DMS 273 (cell line): ENCODE results near the gene WDR82.

Source experiments
- DNase-seq: peaks from one replicate; lab custom pipeline; 2025; ENCODE audit not compliant: unreplicated experiment; lab: John Stamatoyannopoulos, UW

Gene WDR82

DNA sequence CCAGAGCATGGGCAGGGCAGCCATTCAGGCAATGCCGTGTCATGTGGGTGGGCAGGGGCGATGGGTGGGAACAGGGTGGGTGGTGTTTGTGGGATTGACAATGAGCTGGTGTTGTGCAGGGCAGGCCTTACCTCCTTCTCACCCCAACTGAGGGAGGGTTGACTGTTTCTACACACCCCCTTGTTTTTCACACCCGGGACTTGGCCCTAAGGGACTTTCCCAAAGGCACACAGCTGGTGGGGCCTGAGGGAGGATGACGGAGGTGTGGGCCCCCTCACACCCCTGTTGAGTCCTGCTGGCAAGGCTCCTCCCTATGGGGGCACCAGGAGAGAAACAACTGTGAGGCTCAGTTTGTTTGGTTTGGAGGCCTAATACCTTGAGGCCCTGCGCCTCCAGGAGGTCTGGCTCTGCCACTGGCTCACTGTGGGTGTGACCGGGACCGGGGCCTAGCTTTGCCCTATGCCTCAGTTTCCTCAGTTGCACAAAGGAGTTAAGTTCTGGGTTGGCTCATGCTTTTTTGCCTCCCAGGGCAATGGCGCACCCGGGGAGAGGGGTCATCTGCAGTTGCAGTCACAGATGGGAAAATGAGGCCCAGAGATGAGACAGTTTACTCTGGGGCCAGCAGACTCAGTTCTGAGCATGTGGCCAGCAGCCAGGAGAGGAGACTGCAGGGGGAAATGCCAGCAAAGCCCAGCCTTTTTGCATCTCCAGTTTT lies 32.6 kb upstream of the WDR82 start:
- DNase-seq = no peak

DNA sequence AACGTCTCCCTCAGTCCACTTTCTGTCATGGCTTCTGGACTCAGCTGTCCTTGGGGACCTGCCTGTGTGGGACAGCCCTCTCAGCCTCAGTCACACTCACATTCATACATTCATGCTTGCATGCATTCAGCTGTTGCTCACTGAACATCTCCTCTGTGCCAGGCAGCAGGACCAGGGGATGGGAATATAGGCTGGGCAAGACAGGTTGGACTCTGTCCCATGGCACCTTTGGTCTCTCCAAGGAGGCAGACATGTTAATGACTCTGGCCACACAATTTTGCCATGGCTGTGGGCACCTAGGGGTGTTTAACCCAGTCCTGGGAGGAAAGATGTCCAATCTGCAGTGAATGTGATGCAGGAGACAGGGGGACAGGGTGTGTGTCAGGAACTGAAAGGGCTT lies 29.9 kb upstream of the WDR82 start:
- DNase-seq = no peak

GRCh38 chr3:52306978-52307377 lies 28.5 kb upstream of the WDR82 start:
- DNase-seq = no peak

DNA sequence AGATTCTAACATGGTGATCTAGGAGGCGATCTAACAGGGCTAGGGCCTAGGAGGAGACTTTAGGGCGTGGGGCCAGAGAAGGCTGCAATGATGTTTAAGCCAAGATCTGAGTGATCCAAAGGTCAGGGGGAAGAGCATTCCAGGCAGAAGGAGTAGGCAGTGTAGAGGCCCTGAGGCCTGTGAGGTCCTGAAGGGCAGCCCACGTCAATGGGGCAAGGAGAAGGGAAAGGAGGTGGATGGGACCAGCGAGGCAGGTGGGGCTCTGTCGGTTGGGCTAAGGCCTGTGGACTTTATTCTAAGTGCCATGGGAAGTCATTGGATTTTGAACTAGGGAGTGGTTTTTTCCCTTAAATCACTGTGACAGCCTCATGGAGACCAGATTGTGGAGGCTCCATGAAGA lies 27.5 kb upstream of the WDR82 start:
- no peak for DNase-seq

GRCh38 chr3:52303811-52304210 lies 25.4 kb upstream of the WDR82 start:
- no peak for DNase-seq

DNA sequence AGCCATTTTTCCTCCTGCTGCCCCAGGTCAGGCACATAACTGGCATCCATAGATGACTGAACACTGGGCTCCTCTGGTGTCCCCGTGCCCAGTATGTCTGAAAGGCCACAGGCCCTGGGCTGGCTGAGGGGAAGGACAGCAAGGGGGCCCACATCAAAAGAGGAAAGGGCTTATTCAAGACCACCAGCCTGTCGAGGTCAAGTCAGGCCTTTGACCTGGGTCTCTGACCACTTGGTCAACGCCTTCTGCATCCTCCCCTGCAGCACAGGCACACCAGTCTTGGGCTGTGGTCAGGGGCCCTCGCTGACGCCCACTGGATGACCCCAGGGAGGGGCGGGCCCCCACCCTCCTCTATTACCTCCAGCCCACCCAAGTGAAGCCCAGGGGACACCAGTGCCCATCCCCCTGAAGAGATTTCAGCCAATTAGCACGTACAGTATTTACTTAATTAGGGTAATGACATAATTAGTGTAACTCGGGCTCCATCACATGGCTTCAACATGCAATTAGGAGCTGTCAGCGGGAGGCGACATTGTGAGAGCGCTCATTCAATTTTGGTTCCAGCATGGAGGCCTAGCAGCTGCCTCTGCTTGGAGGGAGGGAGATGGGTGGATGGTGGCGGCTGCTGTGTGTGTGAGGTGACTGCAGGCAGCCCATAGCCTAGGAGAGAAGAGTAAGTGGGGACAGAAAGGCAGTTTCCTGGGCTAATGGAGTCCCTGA lies 24.1 kb upstream of the WDR82 start:
- peak; percentile 8 for DNase-seq

- peak; percentile 74 for DNase-seq
Measured at GRCh38 chr3:52299879-52300611, 21.6 kb upstream of the WDR82 start.

DNA sequence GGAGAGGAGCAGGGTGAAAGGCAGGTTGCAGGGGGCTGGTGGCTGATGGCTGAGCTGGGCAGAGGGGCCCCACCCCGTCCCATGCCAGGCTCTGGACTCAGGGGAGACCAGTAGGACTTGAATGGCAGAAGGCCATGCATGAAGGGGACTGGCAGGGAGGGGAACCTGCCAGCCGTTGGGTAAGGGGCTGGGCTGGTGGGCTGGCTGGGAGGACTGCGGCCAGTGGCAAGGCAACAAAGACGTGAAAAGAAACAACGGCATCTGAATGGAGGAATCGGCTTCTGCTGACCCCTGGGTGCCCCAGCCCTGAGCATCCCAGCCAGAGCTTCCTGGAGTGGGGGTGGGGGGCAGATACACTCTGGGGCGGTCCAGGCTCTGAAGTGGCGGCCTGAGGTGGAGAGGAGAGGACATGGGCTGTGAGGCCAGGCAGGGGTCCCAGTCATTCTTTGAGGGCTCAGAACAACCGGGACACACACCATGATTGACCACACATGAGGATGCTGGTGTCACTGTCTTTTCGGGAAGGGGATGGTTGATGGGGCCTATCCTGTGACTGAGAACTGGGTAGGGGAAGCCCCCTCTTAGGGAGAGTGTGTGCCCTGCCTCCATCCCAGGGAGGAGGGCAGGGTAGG lies 20.9 kb upstream of the WDR82 start:
- no peak for DNase-seq

GRCh38 chr3:52298149-52299098 lies 20.0 kb upstream of the WDR82 start:
- no peak for DNase-seq

GRCh38 chr3:52297242-52298148 lies 19.0 kb upstream of the WDR82 start:
- DNase-seq = peak; percentile 15

GRCh38 chr3:52295671-52296208 lies 17.3 kb upstream of the WDR82 start:
- no peak for DNase-seq

DNA sequence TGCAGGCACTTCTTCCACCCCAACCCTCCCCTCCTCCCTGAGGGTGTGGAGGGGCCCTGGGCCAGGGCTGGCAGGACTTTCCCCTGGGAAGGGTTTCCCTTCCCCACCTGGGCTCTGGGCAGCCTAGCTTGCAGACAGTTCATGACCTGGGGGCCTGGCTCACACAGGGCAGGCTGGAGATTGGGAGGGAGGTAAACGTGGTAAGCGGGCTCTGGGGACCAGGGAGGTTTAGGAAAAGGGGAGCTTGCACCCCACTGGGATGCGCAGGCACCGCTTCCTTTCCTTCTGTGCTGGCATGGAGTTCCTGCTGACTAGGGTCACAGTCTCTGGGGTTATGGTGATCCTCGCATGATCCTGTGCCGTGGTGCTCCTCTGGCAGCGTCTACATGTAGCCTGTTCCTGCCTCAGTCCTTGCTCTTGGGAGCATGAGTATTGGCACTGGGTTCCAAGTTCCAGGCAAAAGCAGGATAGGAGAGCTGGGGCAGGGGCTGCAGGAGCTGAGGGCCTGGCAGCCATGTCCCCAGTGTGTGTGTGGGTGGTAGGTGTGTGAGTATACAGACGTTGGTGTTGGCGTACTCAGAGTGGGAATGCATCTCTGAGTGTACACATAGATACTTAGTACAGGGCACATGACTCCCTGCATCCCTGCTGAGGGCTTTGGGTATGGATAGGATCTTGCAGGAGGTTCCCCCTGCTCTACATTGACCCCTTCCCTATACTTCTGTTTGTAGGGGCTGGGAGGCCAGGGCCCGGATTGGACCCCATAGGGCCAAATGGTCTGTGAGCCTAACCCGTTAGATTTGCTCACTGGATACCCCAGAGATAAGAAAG lies 16.1 kb upstream of the WDR82 start:
- no peak for DNase-seq

DNA sequence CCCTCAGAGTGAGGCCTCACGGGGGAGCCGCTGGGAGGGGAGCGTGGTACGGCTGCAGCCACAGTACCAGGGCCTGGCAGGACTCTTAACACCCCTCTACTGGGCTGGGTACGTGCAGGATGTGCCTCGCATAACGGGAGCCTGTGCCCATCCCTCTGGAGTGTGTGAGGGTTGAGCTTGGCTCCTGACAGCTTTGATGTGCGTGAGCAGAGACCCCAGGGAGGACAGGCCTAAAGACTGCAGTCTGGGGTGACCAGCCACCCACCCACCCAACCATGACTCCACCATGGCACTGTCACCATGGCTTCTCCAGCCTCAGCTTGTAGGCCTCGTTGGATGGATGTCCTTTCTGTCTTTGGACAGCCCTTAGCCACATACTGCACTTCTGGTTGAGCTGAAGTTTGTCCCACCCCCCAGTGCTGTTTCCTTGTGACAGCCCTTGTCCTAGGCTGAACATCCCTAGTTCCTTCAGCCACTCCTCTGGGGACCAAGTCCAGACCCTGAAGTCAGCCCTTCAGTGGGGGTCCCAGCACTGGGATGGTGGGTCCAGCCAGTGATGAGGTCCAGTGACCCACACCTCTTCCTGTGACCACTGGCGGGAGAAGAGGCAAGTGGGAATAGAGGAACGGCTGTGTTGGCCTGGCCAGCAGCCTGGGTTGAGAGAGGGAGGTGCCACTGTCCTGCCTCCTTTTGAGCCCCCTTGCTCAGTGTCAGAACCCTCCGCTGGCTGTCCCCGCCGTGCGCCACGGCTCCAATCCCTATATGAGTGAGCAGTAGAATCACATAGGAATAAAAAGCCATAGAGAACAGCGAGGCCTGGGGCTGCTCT lies 15.3 kb upstream of the WDR82 start:
- no peak for DNase-seq

DNA sequence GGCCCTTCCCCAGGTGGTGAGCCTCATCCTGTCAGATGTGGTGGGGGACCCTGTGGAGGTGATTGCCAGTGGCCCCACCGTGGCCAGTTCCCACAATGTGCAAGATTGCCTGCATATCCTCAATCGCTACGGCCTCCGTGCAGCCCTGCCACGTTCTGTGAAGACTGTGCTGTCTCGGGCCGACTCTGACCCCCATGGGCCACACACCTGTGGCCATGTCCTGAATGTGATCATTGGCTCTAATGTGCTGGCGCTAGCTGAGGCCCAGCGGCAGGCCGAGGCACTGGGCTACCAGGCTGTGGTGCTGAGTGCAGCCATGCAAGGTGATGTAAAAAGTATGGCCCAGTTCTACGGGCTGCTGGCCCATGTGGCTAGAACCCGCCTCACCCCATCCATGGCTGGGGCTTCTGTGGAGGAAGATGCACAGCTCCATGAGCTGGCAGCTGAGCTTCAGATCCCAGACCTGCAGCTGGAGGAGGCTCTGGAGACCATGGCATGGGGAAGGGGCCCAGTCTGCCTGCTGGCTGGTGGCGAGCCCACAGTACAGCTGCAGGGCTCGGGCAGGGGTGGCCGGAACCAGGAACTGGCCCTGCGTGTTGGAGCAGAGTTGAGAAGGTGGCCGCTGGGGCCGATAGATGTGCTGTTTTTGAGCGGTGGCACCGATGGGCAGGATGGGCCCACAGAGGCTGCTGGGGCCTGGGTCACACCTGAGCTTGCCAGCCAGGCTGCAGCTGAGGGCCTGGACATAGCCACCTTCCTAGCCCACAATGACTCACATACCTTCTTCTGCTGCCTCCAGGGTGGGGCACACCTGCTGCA lies 14.0 kb upstream of the WDR82 start:
- no peak for DNase-seq

- DNase-seq = peak; percentile 46
Measured at GRCh38 chr3:52291508-52292181, 13.2 kb upstream of the WDR82 start.
